Right ventricle myocardium superior (tissue), 1 donor: ENCODE measurements around the gene PTS. TPM values are rescaled to one million over a fixed set of nuclear protein-coding genes. Genes with fewer than 3 reads are reported as not detected.
A peak's percentile ranks its signal among the peaks of the same experiment; 100 is the strongest.

Experiments used
- ATAC-seq: fragments of 200-7000 bp; cut with Tn5 transposase; one replicate; pipeline ENCODE4 v1.9.1; 2020; ENCODE audit warnings: mild to moderate bottlenecking; ENCODE audit not compliant: poor library complexity
- DNase-seq: peaks from one replicate; pipeline ENCODE4 v3.0.0-alpha.2; 2020
- intact Hi-C: fragments of 100-400 bp; cut with DNase I; formaldehyde crosslinking; loops from one replicate; pipeline ENCODE4 v1.11.2; 2022
- total RNA-seq: library from RNA; stranded (reverse); fragmentation: NEBNext Ultra II Directional; extraction: Animal tissue kit (Norgen Biotek cat#: 25700); gene quantifications from one replicate; pipeline ENCODE4 v1.2.1, GENCODE V29; 2021
- donor health status: DM: no; HTN: yes; CAD: no; lungs with severe emphysema.

The PTS gene
- total RNA-seq, 1 donor from 2014 or later, result 28.7 TPM

GRCh38 chr11:112216561-112217105 is 9.6 kb upstream of the PTS start:
- ATAC-seq, result no peak
- no peak for DNase-seq
- intact Hi-C loops, result no loop called here

GRCh38 chr11:112219476-112220232 is 6.6 kb upstream of the PTS start:
- DNase-seq (no peak), ATAC-seq (peak; percentile 95)
- intact Hi-C loops, result loop anchor here (2.0 to 10.0 kb wide), 2 partner anchors 61 to 1065 kb away; no protein-coding TSS in a partner anchor

GRCh38 chr11:112221274-112221835 is 4.9 kb upstream of the PTS start:
- DNase-seq (no peak), ATAC-seq (no peak)
- intact Hi-C loops, result loop anchor here (10.0 kb wide), 1 partner anchor 1063 kb away; no protein-coding TSS in a partner anchor

- no peak for ATAC-seq
- intact Hi-C loops, result loop anchor here (10.0 kb wide), 1 partner anchor 1062 kb away; no protein-coding TSS in a partner anchor
- no peak for DNase-seq
Measured at GRCh38 chr11:112222303-112222702, 3.9 kb upstream of the PTS start.

- ATAC-seq (no peak), DNase-seq (no peak)
- intact Hi-C loops, result loop anchor here (10.0 kb wide), 1 partner anchor 1062 kb away; no protein-coding TSS in a partner anchor
Measured at GRCh38 chr11:112223121-112223520, 3.1 kb upstream of the PTS start.

- DNase-seq (no peak), ATAC-seq (no peak)
- intact Hi-C loops, result loop anchor here (10.0 kb wide), 1 partner anchor 1061 kb away; no protein-coding TSS in a partner anchor
Measured at GRCh38 chr11:112223754-112224532, 2.3 kb upstream of the PTS start.

GRCh38 chr11:112225753-112226061 is 521 bp upstream of the PTS start:
- intact Hi-C loops, result loop anchor here (10.0 kb wide), 1 partner anchor 1059 kb away; no protein-coding TSS in a partner anchor
- DNase-seq (peak; percentile 76), ATAC-seq (no peak)

- intact Hi-C loops, result loop anchor here (10.0 kb wide), 1 partner anchor 1058 kb away; no protein-coding TSS in a partner anchor
Measured at GRCh38 chr11:112226831-112227401, 688 bp downstream of the PTS start.

GRCh38 chr11:112227471-112227870 is 1.2 kb downstream of the PTS start:
- intact Hi-C loops, result loop anchor here (10.0 kb wide), 1 partner anchor 1057 kb away; no protein-coding TSS in a partner anchor
- DNase-seq (no peak), ATAC-seq (no peak)

More at GRCh38 chr11:112226831-112227401, 688 bp downstream of the PTS start:
- peak; percentile 56 for ATAC-seq
- DNase-seq, result no peak

GRCh38 chr11:112228706-112229105 is 2.5 kb downstream of the PTS start:
- no peak for ATAC-seq
- no peak for DNase-seq
- intact Hi-C loops, result loop anchor here (10.0 kb wide), 1 partner anchor 1056 kb away; no protein-coding TSS in a partner anchor

GRCh38 chr11:112229159-112229558 is 2.9 kb downstream of the PTS start:
- intact Hi-C loops, result loop anchor here (10.0 kb wide), 1 partner anchor 1056 kb away; no protein-coding TSS in a partner anchor
- ATAC-seq (no peak), DNase-seq (no peak)

GRCh38 chr11:112229746-112230433 is 3.7 kb downstream of the PTS start:
- intact Hi-C loops, result loop anchor here (10.0 kb wide), 1 partner anchor 1055 kb away; no protein-coding TSS in a partner anchor
- DNase-seq (no peak), ATAC-seq (no peak)

- DNase-seq (no peak), ATAC-seq (no peak)
- intact Hi-C loops, result no loop called here
Measured at GRCh38 chr11:112231952-112232351, 5.7 kb downstream of the PTS start.

- ATAC-seq (no peak), DNase-seq (no peak)
- intact Hi-C loops, result no loop called here
Measured at GRCh38 chr11:112235750-112236390, 9.6 kb downstream of the PTS start.

GRCh38 chr11:112237451-112237850 is 11.2 kb downstream of the PTS start:
- intact Hi-C loops, result no loop called here
- DNase-seq, result no peak
- no peak for ATAC-seq

GRCh38 chr11:112238041-112238440 is 11.8 kb downstream of the PTS start:
- intact Hi-C loops, result no loop called here
- no peak for DNase-seq
- ATAC-seq, result no peak

- intact Hi-C loops, result no loop called here
- ATAC-seq, result peak; percentile 49
- DNase-seq, result no peak
Measured at GRCh38 chr11:112241486-112241885, 15.3 kb downstream of the PTS start.
